Measurements from ENCODE around the gene TRABD2B.

Gene TRABD2B

GRCh38 chr1:47991187-47991586, 6.0 kb downstream of the TRABD2B start:
- no peak for DNase-seq

DNA sequence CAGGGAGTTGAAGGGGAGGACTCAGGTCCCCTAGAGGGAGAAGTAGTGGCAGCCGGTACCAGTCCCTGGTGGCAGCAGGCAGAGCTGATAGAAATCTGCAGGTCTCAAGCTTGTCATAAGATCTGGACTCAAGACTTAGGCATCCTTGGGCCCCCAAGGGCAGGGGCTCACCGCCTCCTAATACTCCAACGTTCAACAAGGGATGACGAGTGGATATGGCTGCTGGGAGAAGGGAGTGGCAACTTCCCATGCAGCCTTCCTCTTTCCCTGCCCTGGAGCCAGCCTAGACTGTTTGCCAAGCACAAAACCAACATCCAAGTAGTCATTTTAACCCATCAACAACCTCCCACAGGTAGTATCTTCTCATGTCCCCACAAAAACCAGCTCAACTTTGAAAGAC, 6.9 kb downstream of the TRABD2B start:
- no peak for DNase-seq

- no peak for DNase-seq
Observed at GRCh38 chr1:47987601-47988000, 9.6 kb downstream of the TRABD2B start.

GRCh38 chr1:47986761-47987200, 10.4 kb downstream of the TRABD2B start:
- DNase-seq, result no peak

DNA sequence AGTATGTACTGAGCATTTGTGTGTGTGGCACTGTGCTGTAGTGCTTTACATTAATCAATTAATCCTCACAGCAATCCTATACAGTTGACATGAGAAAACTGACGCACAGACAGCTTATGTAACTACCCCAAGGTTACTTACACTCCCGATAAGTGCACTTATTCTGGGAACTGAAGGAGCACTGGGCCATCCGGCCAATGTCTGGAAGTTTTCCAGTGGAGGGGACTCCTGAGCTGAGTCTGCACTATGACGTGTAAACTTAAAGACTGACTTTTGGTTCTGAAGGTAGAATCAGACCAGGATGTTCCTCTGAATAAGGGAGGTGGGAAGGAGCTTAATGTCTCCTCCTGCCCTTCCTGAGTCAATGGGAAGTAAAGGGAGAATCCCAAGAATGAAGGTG, 12.2 kb downstream of the TRABD2B start:
- DNase-seq, result no peak

DNA sequence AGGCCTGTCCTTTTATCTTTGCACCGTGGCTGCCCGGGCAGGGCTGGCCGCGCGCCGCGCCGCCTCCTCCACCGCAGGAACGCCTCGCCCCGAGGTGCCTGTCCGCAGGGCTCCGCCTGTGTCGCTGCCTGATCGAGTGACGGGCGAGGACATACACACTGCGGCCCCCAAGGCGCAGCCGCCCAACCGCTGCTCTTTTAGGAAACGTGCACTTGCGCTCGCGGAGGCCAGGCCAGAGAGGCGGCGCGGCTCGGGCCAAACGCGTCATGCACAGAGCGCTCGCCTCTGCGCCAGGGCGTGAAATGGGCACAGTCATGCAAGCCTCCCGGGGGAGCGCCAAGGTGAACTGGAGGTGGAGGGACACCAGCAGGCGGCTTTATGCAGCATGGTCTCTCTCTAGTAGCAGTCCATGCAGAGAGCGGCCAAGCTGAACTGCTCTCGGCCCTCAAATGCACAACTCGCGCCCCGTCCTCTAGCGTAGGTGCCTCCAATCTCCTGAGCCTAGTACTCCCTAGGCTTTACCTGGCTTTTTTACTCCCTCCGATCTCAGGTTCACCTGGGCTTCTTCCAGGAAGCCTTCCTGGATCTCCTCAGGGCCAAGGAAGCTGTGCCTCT, 12.9 kb downstream of the TRABD2B start:
- DNase-seq, result no peak

DNA sequence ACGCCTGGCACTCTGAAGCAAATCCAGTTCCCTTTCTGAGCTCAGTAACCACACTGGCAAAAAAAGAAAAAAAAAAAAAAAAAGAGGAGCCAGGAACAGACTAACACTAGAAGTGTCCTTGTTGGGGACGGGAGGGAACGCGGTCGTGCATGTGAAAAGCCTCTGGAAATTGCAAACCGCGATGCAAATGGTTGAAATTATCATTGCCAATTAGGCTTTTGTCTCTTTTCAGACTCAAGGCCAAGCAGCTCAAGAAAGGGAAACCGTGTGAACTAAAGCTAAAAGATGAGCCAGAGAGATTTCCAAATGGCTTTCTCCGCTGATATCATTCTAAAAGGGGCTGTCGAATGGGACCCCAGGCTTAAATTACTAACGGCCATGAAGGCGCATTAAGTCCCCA, 13.5 kb downstream of the TRABD2B start:
- DNase-seq, result no peak

DNA sequence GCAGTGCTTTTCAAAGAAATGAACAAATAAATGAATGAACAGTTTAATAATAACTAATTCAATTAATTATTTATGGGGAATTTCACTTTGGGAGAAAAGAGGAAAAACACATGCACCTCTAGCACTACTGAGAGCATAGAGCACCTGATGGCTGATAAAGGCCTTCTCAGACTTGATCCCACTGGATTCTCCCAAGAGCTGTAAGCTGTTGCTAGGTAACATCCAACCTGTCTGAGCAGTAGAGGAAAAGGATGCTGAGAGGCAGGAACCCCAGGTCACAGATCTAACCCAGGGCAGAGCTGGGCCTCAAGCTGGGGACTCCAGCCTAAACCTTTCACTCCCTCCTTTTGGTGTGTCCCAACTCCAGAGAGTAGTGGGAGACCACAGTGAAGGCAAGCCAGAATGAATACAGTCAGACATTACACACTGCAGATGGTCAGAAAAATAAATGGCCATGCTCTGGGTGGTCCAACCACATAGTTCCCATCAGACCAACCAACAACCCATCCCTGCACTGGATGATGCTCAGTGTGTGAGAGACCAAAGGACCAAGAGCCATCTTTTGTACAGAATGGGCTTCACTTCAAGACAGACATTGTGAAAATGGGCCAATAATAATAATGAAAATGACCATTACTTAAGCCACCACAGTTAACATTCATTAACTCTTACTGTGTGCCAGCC, 15.4 kb downstream of the TRABD2B start:
- DNase-seq, result no peak

DNA sequence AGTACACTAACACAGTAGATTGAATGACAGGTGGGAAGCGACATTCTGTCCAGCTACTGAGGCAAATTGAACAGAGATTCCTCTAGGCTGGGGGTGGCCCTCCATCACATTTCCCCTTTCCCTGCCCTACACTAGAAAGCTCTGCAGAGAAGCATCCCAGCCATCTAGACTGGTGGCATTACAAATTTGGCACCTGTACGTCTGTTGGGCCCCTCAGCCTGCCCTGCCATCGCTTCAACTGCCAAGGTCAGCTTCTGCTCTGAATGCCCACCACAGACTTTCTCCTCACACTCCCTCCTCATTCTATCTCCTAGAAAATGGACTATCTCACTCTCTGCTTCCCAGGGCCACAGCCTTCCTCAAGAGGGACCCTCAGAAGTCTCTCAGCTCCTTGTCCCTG, 16.7 kb downstream of the TRABD2B start:
- no peak for DNase-seq

DNA sequence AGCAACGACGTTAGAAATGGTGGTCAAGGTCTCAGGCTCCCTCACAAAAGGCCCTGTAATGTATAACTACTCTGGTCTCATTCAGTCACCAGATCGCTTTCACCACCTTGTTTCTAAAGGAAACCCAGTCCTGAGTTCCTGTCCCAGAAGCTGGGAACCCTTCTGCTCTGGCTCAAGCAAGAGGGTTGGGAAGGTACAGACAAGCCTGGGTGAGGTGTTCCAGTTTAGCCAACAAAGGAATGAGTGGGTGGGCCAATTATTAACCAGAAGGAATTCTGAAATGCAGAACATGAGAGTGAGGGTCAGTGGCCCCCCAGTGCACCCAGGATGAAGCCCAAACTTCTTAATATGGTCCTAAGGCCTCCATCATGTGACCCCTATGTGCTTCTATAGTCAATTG, 17.5 kb downstream of the TRABD2B start:
- DNase-seq, result no peak

DNA sequence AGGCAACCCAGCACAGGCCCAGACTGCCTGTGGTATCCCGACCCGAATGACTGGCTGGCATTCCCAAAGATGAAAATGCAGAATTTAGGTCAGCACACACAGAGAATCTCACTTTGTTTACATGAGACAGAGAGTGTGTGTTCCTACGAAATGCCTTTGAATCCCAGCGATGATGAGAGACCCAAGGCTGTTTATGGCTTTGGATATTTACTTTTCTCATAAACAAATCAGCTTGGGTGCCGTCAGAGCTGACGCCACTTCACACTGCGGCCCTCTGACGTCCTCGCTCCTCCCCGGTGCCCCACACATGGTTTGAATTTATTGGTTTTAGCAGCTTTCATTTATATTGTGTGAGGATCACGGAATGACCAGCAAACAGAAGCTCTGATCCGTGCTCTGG, 18.7 kb downstream of the TRABD2B start:
- no peak for DNase-seq

GRCh38 chr1:47976728-47977127, 20.5 kb downstream of the TRABD2B start:
- DNase-seq, result no peak

DNA sequence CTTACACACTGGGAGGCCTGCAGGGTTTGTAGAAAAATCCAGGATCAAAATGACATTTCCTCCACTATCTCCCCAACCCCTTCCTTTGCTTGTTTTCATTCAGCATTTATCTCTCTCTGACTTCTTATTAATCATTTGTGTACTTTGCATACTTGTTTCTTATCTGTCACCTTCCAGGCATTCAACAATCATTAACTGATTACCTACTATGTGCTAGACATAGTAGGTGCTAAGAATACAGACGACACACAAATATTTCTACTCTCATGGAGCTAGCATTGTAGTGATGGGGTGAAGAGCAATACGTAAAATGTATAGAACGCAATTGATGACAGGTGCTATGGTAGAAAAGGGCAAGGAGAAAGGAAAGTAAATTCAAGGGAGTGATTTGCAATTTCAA, 20.9 kb downstream of the TRABD2B start:
- DNase-seq, result no peak

- DNase-seq, result no peak
Observed at GRCh38 chr1:47975302-47975921, 21.8 kb downstream of the TRABD2B start.

DNA sequence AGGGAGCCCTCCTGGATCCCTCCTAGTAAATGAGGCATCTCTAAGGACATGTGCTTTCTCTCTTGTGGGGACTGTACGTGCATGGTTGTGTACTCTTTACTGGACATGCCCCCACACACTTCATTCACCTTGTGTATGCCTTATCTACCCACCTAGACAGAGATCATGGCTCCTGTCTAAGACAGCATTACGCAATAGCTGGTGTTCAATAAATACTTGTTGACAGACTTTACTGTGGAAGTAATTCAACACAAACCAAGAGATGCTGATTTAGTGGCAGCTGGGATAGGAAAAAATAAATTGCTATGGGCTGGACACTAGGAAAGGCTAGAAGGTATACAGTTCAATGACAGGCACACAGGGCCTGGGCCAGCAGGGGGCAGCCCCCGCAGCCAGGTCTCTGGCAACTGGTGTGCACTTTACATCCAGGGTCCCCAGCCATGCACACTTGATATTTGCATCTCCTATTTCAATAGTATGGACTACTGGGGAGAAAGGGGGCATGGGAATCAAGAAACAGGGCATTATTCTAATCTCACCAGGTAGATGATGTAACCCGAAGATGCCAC, 24.2 kb downstream of the TRABD2B start:
- no peak for DNase-seq

DNA sequence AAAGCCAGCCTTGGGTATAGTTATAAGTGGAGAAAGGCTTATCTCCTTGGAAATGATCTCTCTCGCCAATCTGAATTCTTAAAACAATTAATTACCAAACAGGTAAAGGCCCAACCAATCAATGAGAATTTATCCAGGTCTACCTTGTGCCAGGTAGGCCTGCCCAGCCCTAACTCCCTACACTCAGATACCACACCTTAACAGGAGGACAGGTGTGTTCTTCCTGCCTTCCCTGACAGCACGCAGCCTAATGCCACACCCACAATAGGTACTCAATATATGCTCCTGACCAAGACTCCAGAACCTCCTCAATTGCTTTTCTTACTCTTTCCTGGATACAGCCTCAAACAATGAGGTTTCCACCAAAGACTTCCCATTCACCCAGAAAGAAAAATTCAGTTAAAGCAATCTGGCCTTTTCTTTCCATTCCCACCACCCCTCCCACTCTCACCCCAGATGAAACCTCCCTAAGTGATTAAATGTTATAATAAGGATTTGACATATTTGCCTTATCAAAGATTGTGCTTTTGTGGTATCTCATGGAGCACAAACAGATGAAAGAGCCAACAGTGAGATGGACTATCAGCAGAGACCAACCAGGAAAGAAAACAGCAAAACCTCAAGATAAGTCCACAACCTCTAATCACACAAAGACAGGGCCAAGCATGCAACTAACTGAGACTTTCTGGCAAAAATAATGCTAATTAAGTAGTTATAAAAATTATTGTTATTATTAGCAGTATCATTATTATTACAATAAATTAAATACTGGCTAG, 25.6 kb downstream of the TRABD2B start:
- no peak for DNase-seq

- no peak for DNase-seq
Observed at GRCh38 chr1:47970882-47971281, 26.3 kb downstream of the TRABD2B start.

DNA sequence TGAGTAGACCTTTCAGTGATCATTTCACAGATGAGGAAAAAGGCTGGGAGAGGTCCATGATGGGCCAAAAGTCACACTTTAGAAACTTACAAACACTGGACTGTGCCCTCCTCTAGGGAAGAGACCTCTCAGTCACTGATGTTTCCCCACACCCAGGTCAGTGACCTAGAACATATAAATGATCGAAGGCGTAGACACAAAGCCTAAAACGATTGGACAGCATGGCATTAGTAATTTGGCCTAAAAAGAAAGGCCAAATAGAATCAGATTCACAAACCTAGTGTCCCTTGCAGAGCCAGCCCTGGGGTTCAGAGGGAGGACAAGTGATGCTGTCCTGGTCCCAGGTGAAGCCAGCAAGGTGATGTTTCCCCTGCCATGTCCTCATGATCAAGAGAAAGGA, 27.7 kb downstream of the TRABD2B start:
- DNase-seq, result no peak

DNA sequence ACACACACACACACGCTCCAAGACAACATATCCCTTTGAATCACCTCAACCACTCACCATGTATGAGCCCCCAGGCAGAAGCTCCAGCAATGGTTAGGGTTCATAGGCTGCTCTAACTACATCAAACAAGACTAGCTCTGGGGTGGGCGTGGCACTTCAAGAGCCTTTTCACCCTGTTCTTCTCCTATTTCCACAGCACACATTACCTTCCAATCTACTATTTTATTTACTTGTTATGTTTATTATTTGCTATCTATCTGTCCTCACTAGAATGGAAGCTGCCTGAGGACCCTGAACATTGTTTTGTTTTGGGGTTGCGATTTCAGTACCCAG, 28.7 kb downstream of the TRABD2B start:
- no peak for DNase-seq

DNA sequence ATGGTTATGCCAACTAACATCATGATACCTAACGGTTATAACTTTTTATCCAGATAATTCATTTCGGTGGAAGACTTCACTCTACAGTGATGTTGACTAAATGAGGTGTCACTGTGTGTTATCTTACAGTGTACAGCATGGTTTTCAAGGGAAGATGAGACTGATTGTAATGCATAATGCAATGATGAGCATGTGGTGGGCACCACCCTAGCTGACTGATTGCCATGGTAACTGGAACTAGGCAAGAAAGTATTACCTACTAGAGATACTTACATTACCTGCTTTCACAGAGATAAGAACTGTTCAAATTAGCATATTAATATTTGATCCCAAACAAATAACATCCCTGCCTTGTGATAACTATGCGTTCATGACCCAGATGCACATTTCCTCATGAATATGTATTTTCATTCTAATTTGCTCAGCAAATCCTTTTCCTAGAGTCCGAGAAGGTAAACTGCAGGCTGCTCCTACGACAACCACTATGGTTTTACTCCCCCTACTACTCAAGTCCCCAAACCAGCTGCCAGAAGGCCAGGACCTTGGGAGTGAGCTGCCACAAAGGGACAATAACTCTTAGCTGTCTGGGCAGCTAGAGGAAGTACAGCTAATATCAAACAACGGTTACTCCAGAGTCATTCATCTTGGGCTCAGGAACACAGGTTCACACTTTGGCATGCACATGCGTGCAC, 29.2 kb downstream of the TRABD2B start:
- no peak for DNase-seq

- DNase-seq, result no peak
Observed at GRCh38 chr1:47965816-47966215, 31.4 kb downstream of the TRABD2B start.

GRCh38 chr1:47964636-47965035, 32.5 kb downstream of the TRABD2B start:
- no peak for DNase-seq

Measured in NCI-H2171 (cell line).